ENCODE results near the gene RAB22A.

DNA sequence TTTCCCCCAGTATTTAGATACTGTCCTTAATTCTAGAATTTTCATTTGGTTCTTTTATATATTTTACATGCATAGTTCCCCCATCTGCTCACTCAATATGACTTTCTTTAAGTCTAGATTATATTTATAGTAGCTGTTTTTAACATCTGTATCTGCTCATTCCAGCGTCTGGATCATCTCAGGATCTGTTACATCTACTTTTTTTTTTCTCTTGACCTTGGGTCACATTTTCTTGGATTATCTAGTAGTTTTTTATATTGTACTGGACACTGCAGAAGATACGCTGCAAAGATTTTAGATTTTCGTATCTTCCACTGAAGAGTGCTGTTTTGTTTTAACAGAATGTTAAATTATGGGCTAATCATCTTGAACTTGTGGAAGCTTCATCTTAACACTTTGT, 20.7 kb downstream of the RAB22A start:
- TF ChIP-seq POLR2AphosphoS5 (IDR thresholded peaks at IDR 0.05) (no peak), CTCF (IDR thresholded peaks at IDR 0.05) (no peak), POLR2A (IDR thresholded peaks at IDR 0.05) (no peak)
